ENCODE data around the gene TKTL2. TPM values are rescaled to one million over a fixed set of nuclear protein-coding genes. Genes with fewer than 3 reads are reported as not detected.
"Not testable (repeated sequence)": the region's sequence is repeated elsewhere in the genome, so short reads cannot be mapped to it uniquely, and the experiment has no call there.

The TKTL2 gene
- total RNA-seq, 1 experiment from 2014 or later, result not detected

GRCh38 chr4:163448540-163449203, 24.9 kb downstream of the TKTL2 start:
- DNase-seq (ENCODE audit: low spot score), result peak; percentile 34

GRCh38 chr4:163447481-163447880, 26.1 kb downstream of the TKTL2 start:
- DNase-seq (ENCODE audit: low spot score), result no peak

GRCh38 chr4:163447023-163447422, 26.5 kb downstream of the TKTL2 start:
- DNase-seq (ENCODE audit: low spot score), result not testable (repeated sequence)

GRCh38 chr4:163440040-163440439, 33.5 kb downstream of the TKTL2 start:
- no peak for DNase-seq (ENCODE audit: low spot score)

Other genes with a start within 250 kb of the TKTL2 start
- 1.3 and 2.0 TPM in 2 replicates for gene NPY1R, start 141.2 kb downstream of the TKTL2 start, total RNA-seq (2014; rRNA removed; shearing (Covaris generic))
- gene NPY5R, start 129.9 kb downstream of the TKTL2 start, total RNA-seq (2014; rRNA removed; shearing (Covaris generic)), result not detected in 2 replicates
- 42.3 and 48.9 TPM in 2 replicates for gene TMA16, start 20.9 kb upstream of the TKTL2 start, total RNA-seq (2014; rRNA removed; shearing (Covaris generic))

All from H4 (cell line).